DMS79 (cell line): ENCODE data around the gene SORBS2.

Source experiments
- DNase-seq: peaks from one replicate; lab custom pipeline; 2025; lab: John Stamatoyannopoulos, UW

SORBS2 gene

DNA sequence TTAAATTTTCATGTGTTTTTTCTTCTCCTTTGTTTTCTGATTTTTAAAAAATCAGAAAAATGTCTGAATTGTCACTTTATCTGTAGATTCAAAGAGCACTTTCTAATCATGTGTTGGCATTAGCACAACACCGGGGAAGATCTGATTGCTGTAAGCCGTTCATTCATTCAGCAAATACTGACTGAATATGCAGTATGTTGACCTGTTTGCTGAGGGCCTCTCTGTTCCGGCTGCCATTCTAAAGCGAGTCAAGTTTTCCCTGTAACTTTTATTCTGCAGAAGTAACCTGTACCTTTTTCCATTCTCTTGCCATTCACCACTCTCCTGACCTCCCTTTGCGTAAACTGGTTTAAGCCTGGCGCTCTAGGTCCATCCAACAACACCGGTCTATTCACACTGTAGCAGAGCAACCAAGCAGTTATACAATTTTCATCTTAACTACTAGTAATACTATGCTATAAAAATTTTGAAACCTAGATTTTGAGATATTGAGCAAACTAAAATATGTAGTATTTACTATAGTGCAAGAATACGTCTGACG lies 6.7 kb downstream of the SORBS2 start:
- no peak for DNase-seq

DNA sequence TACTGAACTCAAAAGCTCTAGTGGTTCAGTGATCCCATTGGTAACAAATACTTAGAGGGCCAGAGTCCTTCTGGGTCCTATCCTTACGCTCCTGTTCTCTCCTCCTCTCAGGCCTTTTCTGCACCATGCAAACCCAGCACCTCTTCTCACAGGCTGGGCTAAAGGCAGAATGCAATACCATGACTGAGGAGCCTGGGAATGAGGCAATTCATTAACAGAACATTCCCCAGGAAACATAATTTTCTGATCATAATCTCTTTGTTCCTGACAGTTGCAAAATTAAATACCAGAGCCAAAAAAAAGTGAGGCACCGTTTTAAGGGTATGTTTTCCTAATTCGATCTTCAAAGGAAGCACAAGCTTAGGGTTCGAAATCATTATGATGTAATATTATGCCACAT lies 9.0 kb downstream of the SORBS2 start:
- no peak for DNase-seq

DNA sequence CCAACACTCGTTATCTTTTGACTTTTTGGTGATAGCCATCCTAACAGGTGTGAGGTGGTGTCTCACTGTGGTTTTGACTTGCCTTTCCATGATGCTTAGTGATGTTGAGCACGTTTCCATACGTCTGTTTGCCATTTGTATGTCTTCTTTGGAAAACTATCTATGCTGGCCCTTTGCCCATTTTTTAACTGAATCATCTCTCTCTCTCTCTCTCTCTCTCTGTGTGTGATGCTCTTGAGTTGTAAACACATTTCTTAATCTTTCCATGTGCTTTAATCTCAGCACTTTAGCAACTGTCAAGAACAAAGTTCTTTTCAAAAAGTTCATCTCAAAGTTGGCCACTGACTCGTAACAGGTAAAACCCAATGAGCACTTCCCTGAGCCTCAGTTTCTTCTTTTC lies 10.5 kb downstream of the SORBS2 start:
- no peak for DNase-seq

DNA sequence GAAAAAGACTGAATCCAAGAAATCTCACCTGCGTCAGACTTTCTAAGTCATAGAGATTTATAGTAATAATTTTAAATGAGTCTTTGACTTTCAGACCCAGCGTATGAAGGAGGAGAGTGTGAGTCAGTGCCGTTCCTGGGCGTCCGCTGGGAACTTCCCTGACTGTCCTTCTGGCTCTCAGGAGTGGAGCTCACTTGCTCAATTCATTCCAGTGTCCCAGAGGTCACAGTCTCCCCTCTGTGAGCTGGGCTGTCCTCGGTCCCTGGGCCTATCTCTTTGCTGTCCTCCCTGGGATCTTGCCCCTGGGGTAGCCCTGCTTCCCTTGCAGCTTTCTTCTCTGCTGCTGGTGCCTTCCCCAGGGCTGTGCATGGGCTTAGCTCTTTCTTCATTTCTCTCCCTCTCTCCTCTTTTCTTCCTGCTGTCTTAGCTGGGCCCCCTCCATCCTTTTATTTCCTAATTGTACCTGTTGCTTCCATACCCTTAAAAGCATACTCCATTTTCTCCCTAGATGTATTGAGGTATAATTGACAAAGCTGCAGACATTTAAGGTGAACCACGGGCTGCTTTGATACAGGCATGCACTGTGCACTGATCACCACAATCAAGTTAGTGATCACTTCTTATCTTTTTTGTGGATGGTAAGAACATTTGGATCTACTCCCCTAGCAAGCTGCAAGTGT lies 11.6 kb downstream of the SORBS2 start:
- DNase-seq = no peak

DNA sequence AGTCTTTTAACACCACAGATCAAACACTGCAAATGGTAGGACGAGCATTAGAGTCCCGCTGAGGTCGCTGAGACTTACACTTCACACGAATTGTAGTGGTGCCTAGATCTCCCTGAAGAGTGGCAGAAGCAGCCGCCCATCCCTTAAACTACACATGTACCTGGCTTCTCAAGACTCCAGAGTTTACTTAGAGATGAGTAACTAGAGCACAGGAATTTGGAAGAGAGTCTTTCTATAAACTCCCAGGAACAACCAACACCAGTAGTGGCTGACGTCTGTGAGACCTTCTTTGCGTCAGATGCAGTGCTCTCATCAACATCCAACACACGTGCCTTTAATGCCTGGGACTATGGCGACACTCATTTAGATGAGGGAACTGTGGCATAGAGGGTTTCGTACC lies 12.6 kb downstream of the SORBS2 start:
- no peak for DNase-seq

DNA sequence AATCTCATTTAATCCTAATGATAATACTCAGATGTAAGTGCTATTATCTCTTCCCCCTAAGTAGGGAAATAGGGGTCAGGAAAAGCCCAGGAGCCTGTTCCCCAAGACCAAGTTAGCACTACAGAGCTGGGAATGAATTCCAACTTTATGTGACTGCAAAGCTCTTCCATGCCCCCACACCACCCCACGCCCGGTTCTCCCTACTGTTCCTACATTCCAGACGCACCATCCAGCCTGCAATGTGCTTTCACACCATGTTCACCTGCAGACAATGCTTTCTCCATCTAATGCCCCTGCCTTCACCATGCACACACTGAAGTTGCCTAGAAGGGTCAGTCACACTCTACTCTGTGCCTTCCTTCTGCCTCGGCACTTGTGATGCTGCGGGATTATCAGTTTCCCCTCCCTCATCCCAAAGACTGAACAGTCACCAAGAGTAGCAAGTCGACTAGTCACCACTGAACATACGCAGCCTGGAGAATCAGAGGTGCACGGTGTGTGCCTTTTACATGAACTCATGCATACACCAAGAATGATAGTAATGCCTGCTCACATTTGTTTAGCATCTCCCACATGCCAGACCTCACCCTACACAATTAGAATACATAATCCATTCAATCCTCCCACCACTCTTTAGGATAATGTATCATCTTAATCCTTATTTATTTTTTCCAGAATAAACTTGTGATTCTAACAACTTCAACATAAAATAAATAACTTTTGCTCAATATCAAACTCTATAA lies 14.2 kb downstream of the SORBS2 start:
- DNase-seq = no peak

DNA sequence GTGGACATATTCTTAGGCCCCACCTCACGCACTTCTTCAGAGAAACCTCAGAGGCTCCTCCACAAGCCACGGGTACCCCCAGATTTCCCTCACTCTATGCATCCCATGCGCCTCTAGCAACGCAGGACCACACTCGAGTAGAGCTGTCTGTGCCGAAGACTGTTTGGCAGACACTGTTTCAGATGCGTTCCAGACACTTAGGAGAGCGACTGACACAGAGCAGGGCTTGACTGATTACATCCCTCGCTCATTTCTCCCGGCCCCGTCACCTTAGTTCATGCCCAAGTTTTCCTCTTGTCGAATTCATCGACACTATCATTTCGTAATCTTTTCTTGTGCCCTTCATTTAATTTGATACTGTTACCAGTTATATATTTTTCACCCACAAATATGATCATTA lies 15.0 kb downstream of the SORBS2 start:
- no peak for DNase-seq

DNA sequence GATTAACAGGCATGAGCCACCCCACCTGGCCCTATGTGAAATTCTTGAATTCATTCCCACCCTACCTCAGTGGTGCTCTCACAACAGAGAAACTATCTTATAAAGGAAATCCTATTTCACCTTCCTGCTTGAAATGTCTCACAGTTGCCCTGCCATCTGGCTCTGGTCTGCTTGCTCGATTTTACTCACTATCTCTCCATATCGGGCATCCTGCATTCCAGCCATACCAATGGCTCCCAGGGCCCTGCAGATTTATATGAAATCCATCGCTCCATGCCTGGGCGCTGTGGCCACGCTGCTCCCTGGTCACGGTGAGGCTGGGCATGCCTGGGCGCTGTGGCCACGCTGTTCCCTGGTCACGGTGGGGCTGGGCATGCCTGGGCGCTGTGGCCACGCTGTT lies 15.8 kb downstream of the SORBS2 start:
- no peak for DNase-seq

DNA sequence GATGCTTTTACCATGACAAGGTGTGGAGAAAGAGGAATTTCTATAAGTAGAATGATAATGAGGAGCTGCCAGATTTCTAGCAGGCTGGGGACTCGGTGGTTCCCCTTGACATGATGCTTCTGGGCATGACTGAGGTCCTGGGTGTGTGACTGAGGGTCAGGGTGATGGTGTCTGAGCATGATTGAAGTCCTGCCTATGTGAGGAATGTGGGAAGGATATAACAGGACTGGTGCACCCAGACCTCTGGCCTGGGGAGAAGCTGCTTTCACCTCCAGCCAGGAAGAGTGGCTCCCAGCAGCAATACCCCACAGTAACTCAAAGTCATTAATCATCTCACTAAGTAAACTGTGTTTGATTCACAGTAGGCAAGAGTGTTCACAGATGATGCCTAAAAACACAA lies 17.4 kb downstream of the SORBS2 start:
- DNase-seq = no peak

DNA sequence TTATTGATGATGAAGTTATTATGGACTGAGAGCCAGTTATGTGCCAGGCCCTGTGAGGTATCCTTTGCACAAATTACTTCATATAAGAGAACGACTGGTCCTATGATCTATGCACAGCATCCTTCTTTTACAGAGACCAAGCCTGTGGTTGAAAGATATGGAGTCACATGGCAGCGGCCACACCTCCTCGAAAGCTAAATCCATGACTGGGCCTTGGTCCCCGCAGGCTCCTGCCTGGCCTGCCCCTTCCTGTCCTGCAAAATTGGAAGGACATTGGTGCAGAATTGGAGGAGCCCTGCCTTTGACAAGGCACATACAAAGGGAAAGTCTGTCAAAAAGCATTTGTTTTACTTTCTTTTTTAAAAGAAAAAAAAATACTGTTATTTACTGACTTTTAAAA lies 18.3 kb downstream of the SORBS2 start:
- DNase-seq = no peak

DNA sequence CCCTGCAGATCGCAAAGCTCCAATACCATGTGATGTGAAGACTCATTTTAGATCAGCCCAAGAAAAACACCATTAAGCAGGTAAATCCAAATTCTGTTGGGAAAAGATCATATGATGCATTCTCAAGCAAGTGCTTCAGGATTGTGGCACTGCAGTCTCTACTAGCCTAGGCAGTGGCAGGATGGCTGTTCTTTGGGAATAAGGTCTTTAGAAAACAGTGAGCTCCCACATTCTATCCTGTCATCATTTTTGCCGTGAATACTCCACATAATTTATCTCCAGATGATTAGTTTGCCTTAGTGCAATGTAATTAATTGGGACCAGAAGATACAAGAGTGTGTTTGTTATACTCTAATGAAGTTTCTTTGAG lies 18.9 kb downstream of the SORBS2 start:
- DNase-seq = no peak

DNA sequence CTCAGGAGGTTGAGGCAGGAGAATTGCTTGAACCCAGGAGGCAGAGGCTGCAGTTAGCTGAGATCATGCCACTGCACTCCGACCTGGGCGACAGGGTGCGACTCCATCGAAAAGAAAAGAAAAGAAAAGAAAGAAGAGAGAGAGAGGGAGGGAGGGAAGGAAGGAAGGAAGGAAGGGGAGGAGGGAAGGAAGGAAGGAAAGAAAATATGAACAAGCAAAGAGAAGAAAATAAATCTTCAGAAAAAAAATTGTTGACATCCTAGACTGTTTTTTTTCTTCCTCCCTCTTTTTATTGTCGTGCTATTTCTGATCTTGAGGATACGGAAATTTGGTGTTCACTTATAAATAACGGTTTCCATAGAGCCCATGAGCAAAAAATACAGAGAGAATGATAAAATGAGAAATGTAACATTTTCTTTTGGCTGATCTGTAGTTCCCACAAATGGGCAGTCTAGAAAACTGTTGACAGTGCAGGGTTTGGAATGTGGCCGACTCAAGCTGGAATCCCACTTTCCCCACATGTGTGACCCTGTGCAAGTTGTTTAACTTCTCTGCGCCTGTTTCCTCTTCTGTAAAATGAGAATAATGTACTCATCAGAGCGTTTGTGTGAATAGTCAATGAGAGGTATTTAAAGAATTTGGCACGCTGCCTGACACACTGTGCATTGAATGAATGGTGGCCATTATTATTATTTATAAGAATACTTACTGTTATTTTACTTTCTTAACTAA lies 19.4 kb downstream of the SORBS2 start:
- DNase-seq = no peak

DNA sequence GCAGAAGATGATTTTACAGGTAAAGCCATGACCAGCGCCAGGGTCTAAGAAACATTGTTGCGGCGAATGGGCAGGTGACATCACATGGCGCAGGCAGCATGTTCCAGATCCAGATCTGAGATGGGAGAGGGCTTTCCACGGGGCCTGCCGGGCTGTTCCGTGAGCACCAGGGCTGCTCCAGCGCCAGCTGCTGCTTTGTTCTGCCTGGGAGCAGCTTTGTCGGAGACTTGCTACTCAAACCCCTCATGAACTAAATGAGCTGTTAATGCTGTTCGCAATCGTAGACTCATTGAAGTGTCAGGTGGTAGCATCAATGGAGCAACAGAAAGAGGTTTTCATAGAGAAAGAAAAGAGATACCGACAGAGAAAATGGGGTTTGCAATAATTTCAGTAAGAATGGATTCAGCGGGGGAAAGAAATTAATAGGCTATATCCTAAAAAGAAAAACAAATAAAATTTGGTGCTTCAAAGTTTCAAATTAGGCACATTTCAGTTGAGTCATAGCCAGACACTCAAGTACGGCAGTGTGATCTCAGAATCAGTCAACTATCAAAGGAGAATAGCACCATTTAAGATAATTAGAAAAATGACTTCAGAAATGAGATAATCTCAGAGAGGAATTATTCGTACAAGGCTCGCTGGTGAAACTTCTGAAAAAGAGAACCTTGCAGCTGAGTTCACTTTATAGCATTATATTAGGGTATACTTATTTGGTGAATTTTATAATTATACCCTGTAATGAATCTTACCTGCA lies 23.9 kb downstream of the SORBS2 start:
- peak; percentile 87 for DNase-seq

DNA sequence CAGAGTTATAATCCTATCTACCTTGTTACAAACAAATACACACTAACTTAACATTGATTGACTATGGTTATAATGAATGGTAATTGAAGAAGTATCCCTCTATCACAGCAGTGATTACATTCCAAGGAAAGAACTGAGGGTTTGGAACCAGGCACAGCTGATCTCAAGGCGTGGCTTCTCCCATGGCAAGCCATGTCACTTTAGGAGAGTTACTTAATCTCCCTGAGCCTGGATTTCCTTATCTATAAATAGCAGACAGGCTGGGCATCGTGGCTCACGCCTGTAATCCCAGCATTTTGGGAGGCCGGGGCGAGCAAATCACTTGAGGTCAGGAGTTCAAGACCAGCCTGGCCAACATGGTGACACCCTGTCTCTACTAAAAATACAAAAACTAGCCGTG lies 25.6 kb downstream of the SORBS2 start:
- no peak for DNase-seq

DNA sequence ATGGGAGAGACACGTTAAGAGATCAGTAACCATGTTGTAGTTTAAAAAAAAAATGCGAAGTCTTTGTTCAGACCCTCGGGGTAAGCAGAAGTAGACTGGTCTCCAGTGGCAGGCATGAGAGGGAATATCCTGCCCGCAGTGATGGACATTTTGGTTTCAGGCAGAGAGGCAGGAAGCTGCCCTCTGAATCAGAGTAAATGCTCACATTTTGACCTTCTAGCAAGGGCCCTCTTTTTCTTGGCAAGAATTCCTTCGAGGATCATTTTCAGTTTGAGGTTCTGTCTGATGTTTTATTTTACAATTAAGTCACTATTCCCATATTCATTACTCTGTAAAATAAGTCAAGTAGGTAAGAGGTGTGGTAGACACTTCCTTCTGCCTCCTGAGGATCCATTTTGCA lies 28.4 kb downstream of the SORBS2 start:
- no peak for DNase-seq

DNA sequence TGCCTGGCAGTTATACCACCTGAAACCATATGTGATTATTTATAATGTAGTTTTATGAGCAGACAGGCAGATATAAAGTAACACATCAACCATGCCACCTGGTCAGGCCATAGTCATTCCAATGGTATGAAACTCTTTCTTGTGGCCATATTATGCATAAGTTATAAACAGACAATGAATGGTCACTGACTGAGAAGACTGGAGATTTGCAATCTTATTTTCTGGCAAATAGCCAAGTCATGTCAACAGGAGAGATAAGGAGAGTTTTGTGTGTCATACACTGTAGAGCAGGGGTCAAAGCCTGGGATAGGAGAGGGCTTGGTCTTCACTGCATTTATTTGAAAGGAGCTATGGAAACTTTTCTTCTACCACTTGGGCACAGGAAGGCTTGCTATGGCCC lies 29.5 kb downstream of the SORBS2 start:
- DNase-seq = no peak

DNA sequence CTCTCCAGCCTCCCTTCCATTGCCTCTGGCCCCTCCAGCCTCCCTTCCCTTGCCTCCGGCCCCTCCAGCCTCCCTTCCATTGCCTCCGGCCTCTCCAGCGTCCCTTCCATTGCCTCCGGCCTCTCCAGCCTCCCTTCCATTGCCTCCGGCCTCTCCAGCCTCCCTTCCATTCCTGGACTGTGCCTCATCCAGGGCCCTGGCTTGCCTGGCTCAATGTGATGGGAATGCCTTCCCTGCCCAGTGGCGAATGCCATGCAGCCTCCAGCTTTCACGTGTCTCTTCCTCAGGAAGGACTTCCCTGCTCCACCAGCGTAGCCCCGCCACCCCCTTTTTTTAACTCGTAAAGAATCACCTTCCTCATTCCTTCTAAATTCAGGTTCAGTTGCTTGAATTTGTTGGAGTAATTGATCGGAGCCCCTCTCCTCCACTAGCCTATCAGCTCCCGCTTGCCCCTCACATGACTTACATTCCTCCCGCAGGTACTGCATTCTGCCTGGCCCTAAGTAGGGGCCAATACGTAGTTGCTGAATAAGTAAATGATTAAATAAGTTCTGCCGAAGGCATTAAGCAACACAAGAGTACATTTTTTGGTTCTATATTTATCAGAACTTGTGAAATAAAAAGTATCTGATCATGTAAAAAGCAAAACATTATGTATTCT lies 30.3 kb downstream of the SORBS2 start:
- no peak for DNase-seq

DNA sequence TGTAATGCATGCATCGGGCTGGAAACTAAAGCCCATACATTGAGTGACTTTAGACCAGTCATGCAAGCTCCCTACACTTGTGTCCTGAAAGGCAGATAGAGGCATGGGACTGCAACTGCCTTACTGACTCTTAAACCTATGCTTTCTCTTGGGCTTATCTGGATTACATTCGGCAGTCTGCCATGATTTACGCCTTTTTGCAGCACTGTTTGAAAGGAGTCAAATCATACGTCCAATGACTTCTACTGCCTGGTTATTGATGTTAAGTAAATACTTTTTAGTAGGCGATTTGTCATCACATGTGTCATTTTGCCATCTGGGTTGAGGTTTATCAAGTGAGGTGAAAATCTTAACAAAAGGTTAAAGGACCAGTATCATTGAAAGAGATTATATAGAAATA lies 31.5 kb downstream of the SORBS2 start:
- DNase-seq = no peak

DNA sequence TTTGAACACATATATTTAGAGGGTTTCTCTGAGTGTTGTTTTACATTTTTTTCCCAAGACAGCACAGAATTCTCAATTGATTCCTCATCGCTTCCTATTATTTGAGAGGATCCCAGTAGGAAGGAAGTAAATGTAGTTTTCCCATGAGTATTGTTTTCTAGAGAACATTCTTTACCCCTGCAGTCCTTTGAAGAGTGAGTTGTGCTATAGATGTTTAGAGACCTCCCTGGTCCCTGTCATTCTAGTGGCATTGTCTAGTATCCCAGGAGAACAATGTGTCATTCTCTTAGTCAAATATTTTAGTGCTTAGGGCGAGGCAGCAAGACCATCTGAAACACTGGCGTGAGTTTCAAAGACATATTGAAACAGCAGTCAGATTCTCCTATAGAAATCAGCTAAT lies 32.5 kb downstream of the SORBS2 start:
- no peak for DNase-seq

DNA sequence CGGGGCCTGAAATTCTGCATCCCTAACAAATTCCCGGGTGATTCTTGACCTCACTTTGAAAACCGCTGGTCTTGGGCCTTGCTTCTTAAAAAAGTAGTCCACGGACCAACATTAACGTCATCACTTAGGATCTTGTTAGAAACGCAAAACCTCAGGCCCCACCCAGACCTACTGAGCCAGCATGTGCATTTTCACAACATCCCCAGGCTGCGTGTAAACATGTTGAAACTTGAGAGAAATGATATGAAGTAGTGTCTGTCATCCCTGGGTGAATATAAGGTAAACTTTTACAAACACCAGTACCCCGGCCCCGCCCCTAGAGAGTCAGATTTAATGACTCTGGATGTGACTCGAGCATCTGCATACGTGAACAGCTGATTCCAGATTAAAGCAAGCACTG lies 33.7 kb downstream of the SORBS2 start:
- DNase-seq = no peak

DNA sequence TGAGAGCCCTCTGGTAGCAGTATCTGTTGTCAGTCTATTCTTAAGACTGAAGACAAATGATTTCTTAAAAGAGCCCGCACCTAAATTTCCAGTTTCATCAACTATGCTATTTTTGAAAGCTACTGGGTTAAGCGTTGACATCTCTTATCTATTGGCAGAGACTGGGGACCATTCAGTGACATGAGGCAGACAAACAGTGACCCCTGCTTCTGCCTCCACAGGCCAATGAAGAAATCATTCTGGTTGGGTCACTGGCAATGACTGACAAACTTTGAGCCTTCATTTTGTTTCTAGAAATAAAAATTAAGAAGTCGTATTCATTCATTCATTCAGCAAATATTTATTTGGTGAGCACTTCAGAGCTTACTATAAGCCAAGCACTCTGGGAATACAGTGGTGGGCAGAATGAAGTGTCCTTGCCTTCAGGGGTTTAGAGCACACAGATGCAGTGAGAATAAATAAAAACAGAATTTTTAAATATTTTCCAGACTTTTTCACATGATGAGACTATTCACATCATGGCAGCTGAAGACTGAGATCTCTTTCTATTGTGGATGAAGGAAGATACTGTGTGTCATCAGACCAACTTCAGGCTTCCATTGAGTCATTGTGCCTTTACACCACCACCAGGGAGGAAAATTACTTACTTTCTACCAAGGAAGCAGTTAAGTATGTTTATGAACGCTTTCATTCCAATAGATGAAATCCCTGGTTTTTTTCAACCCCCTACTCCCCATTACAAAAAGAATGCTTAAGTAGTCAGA lies 36.0 kb downstream of the SORBS2 start:
- no peak for DNase-seq
